ENCODE measurements around the gene PARP2. TPM values are rescaled to one million over a fixed set of nuclear protein-coding genes. Genes with fewer than 3 reads are reported as not detected.

Gene PARP2
- total RNA-seq, 1 donor from 2014 or later, result 15.6 TPM

GRCh38 chr14:20329355-20329754, 14.1 kb upstream of the PARP2 start:
- Histone ChIP-seq H3K9me3 (no peaks in the 10 kb centered on the region), H3K4me1 (peaks cover 23% of the 10 kb centered on the region), H3K27ac (no peak overlapping the region), H3K4me3 (no peak overlapping the region), H3K27me3 (no peaks in the 10 kb centered on the region), H3K36me3 (peaks cover 37% of the 10 kb centered on the region)
- intact Hi-C loops (cut with DNase I), result loop anchor here (10.0 kb wide), 1 partner anchor 775 kb away; the partner anchor contains the start of gene TMEM253
- TF ChIP-seq, protein P1, sequence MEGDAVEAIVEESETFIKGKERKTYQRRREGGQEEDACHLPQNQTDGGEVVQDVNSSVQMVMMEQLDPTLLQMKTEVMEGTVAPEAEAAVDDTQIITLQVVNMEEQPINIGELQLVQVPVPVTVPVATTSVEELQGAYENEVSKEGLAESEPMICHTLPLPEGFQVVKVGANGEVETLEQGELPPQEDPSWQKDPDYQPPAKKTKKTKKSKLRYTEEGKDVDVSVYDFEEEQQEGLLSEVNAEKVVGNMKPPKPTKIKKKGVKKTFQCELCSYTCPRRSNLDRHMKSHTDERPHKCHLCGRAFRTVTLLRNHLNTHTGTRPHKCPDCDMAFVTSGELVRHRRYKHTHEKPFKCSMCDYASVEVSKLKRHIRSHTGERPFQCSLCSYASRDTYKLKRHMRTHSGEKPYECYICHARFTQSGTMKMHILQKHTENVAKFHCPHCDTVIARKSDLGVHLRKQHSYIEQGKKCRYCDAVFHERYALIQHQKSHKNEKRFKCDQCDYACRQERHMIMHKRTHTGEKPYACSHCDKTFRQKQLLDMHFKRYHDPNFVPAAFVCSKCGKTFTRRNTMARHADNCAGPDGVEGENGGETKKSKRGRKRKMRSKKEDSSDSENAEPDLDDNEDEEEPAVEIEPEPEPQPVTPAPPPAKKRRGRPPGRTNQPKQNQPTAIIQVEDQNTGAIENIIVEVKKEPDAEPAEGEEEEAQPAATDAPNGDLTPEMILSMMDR (IDR thresholded peaks at IDR 0.05), result no peak
- no peak for ATAC-seq
- DNase-seq, result no peak

DNA sequence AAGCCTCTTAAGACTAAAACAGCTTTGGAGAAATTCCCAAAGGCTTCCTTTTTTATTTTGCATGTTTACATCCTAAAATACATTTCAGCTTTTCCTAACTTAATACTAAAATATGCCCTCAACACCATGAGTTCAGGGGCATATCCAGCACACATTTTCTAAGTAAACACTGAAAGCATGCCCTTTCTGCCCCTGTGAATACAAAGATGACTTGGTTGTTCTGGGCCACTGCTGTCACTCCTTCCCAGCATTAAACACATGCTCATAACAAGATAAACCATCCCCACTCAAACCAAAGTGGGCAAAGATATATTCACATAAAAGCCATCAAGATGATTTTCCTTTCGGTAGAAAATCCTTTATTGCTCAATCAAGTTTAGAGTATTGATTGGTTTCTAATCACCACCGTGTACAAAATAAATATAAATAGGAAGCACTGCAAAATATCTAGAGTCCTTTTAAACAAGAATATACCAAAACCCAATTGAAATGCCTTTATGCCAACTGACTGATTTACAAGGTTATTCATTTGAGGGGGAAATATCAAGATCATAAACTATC, 12.3 kb upstream of the PARP2 start:
- no peak for DNase-seq
- Histone ChIP-seq H3K4me1 (peaks cover 23% of the 10 kb centered on the region), H3K4me3 (no peak overlapping the region), H3K27me3 (no peaks in the 10 kb centered on the region), H3K27ac (no peak overlapping the region), H3K9me3 (no peaks in the 10 kb centered on the region), H3K36me3 (peaks cover 22% of the 10 kb centered on the region)
- intact Hi-C loops (cut with DNase I), result no loop called here
- TF ChIP-seq, protein P1 (IDR thresholded peaks at IDR 0.05), result no peak
- no peak for ATAC-seq

GRCh38 chr14:20332431-20332787, 11.0 kb upstream of the PARP2 start:
- Histone ChIP-seq H3K4me3 (peak overlapping the region; percentile 74), H3K27ac (peak overlapping the region; percentile 83), H3K36me3 (peaks cover 16% of the 10 kb centered on the region), H3K9me3 (no peaks in the 10 kb centered on the region), H3K4me1 (peaks cover 23% of the 10 kb centered on the region), H3K27me3 (no peaks in the 10 kb centered on the region)
- intact Hi-C loops (cut with DNase I), result no loop called here
- peak; percentile 18 for ATAC-seq
- TF ChIP-seq, protein P1 (IDR thresholded peaks at IDR 0.05), result no peak
- DNase-seq, result no peak

DNA sequence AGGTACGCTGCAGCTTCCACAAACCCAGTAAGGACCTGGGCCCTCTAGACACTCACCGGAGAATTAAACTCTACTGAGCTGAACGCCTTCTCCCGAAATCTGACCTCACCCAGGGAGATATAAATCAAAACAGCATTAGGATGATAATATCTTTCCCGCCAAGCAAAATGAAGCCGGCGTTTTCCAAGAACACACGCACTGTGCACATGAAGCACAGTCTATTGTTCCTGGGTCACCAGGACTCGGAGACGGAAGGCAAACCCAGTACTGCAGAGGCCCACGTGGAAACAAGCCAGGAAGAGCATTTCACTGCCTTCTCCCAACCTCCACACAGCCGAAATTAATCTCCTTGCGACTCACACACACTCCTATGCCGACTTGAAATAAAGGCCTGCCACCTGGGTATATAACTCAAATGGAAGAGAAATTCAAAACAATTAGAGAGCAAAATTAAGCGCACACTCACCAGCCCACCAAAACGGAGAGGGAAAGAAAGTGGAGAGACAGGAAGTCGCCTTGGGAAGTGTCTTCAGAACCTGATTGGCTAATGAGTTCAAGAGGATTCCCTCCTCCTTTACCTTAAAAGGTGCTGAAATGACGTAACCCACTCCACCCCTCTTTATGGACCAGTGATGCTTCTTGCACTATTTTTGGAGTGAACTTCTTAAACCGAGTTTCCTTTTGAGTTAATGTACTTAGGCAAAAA, 10.5 kb upstream of the PARP2 start, which contains the start of gene CCNB1IP1:
Gene CCNB1IP1 (minus strand): TSS at position 492 of the 706 bp plus-strand sequence. CDS start 16,756 bp downstream, outside the sequence.
- peak within 1 kb of the TSS; percentile 83 for H3K27ac ChIP-seq
- no peak for DNase-seq
- no peaks in the 10 kb centered on the region for H3K27me3 ChIP-seq
- peaks cover 15% of the 10 kb centered on the region for H3K36me3 ChIP-seq
- H3K4me3 ChIP-seq, result peak within 1 kb of the TSS; percentile 74
- no peaks in the 10 kb centered on the region for H3K9me3 ChIP-seq
- peak; percentile 97 for ATAC-seq
- H3K4me1 ChIP-seq, result peaks cover 18% of the 10 kb centered on the region
- TF ChIP-seq, protein P1 (IDR thresholded peaks at IDR 0.05), result no peak
- intact Hi-C loops (cut with DNase I), result no loop called here

DNA sequence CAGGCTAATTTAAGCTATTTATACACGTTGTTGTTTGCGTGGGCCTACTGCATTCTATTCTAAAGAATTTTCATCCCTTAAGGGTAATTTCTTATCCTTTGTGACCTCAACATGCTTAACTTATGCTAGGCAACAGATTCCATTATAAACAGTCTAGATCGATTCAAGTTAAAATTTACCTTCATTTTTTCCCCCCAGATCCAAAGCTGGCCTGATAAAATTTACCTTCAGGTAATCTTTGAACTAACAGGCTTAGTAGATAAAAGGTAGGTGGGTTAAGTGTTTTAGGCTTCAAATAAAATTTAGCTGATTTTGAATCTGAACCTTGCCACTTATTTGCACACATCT, 10.0 kb upstream of the PARP2 start:
- no peak for DNase-seq
- Histone ChIP-seq H3K27me3 (no peaks in the 10 kb centered on the region), H3K9me3 (no peaks in the 10 kb centered on the region), H3K36me3 (peaks cover 9% of the 10 kb centered on the region), H3K4me1 (peaks cover 18% of the 10 kb centered on the region), H3K4me3 (peak overlapping the region; percentile 74), H3K27ac (peak overlapping the region; percentile 83)
- no peak for ATAC-seq
- TF ChIP-seq, protein P1 (IDR thresholded peaks at IDR 0.05), result no peak
- intact Hi-C loops (cut with DNase I), result no loop called here

Data from upper lobe of right lung (tissue), 1 donor.